Measurements from ENCODE around the gene PTPRN2.

DNA sequence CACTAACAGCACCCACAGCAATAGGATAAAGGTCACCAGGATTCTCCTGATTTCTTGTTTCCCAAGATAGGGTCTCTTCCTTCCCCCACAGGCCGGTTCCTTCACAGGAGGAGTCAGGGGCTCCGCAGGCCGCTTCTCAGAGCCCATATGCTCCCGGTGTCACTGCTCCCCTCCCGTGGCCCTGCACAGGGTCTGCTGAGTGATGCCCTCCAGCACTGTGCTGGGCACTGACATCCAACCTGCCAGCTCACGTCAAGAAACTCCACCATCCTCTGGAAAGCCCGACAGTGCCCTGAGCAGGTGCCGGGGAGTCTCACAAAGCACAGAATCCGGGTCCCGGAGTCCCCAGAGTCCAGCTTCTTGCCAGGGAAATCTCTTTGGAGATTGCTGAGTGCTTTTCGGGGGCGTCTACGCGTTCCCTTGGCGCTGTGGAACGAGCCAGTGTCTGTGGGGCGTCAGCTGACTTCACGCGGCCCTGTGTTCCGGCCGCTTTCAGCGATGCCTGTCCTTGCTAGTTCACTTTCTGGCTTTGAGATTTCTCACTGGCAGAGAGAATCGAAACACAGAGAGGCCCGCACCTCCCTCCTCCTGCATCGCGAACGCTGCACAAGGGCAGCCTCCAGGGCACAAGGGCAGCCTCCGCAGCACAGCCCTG, 683.3 kb downstream of the PTPRN2 start:
- TF ChIP-seq, protein P1, sequence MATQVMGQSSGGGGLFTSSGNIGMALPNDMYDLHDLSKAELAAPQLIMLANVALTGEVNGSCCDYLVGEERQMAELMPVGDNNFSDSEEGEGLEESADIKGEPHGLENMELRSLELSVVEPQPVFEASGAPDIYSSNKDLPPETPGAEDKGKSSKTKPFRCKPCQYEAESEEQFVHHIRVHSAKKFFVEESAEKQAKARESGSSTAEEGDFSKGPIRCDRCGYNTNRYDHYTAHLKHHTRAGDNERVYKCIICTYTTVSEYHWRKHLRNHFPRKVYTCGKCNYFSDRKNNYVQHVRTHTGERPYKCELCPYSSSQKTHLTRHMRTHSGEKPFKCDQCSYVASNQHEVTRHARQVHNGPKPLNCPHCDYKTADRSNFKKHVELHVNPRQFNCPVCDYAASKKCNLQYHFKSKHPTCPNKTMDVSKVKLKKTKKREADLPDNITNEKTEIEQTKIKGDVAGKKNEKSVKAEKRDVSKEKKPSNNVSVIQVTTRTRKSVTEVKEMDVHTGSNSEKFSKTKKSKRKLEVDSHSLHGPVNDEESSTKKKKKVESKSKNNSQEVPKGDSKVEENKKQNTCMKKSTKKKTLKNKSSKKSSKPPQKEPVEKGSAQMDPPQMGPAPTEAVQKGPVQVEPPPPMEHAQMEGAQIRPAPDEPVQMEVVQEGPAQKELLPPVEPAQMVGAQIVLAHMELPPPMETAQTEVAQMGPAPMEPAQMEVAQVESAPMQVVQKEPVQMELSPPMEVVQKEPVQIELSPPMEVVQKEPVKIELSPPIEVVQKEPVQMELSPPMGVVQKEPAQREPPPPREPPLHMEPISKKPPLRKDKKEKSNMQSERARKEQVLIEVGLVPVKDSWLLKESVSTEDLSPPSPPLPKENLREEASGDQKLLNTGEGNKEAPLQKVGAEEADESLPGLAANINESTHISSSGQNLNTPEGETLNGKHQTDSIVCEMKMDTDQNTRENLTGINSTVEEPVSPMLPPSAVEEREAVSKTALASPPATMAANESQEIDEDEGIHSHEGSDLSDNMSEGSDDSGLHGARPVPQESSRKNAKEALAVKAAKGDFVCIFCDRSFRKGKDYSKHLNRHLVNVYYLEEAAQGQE (IDR thresholded peaks at IDR 0.05; ENCODE audit: borderline replicate concordance in 1 of 2, low read depth in 1 of 2, low read length in 2 of 2), result no peak
- no peak for TF ChIP-seq YY1 (IDR thresholded peaks at IDR 0.05; ENCODE audit: insufficient read depth, insufficient replicate concordance, low read depth, low read length)
- no peak for TF ChIP-seq HDAC2 (CRISPR knock-in tag; IDR thresholded peaks at IDR 0.05)
- TF ChIP-seq, protein P2, sequence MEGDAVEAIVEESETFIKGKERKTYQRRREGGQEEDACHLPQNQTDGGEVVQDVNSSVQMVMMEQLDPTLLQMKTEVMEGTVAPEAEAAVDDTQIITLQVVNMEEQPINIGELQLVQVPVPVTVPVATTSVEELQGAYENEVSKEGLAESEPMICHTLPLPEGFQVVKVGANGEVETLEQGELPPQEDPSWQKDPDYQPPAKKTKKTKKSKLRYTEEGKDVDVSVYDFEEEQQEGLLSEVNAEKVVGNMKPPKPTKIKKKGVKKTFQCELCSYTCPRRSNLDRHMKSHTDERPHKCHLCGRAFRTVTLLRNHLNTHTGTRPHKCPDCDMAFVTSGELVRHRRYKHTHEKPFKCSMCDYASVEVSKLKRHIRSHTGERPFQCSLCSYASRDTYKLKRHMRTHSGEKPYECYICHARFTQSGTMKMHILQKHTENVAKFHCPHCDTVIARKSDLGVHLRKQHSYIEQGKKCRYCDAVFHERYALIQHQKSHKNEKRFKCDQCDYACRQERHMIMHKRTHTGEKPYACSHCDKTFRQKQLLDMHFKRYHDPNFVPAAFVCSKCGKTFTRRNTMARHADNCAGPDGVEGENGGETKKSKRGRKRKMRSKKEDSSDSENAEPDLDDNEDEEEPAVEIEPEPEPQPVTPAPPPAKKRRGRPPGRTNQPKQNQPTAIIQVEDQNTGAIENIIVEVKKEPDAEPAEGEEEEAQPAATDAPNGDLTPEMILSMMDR (CRISPR knock-in tag; IDR thresholded peaks at IDR 0.05), result no peak
- no peak for TF ChIP-seq ZMYM3 (CRISPR knock-in tag; IDR thresholded peaks at IDR 0.05)
- no peak for TF ChIP-seq ZNF781 (CRISPR knock-in tag; IDR thresholded peaks at IDR 0.05; ENCODE audit: borderline replicate concordance, not compliant biosample characterization)
- no peak for TF ChIP-seq MYC (CRISPR knock-in tag; IDR thresholded peaks at IDR 0.05; ENCODE audit: borderline replicate concordance)
